HepG2 (cell line): ENCODE results near the gene LDHB. TPM values are rescaled to one million over a fixed set of nuclear protein-coding genes. Genes with fewer than 3 reads are reported as not detected.

Experiments used
- ATAC-seq: fragments of 200-7000 bp; cut with Tn5 transposase; 3 replicates; pipeline ENCODE4 v1.9.1; 2020; ENCODE audit warnings: mild to moderate bottlenecking, moderate library complexity
- BruUV-seq: library from RNA; stranded (reverse); fragments of 400-500 nt; replicated peaks from 2 replicates; lab custom pipeline; 2021; lab: Mats Ljungman, UMichigan
- CTCF ChIA-PET: fragments of 300-600 bp; formaldehyde crosslinking; extraction: SDS; loops from one replicate; lab custom pipeline; 2021; ENCODE audit warnings: low total read pairs, inconsistent platforms, low intra/inter-chr PET ratio; lab: Yijun Ruan, JAX
- POLR2A ChIA-PET: fragments of 350-600 bp; sonication (Branson Sonifier 250); formaldehyde crosslinking; loops from one replicate; lab custom pipeline; 2020; ENCODE audit warnings: antibody characterized with exemption, inconsistent platforms; lab: Yijun Ruan, JAX
- DNase-seq: peaks from one replicate; pipeline ENCODE4 v3.0.0-alpha.2; 2015; ENCODE audit warnings: low spot score
- FAIRE-seq: peaks from 3 replicates; lab custom pipeline; 2011; peaks lifted over from hg19 to GRCh38; lab: Jason Lieb, UNC
- H2AFZ ChIP-seq: one replicate; pipeline ENCODE4 v1.6.1; 2011; ENCODE audit warnings: low read length, inconsistent platforms
- H3K27ac ChIP-seq: fragments of 300-600 bp; 3 replicates; pipeline ENCODE4 v1.8.0; 2011; ENCODE audit warnings: mixed run types, mild to moderate bottlenecking, mixed read lengths, low read length, inconsistent platforms; ENCODE audit not compliant: insufficient read depth; ENCODE audit errors: extremely low read length
- H3K27me3 ChIP-seq, 2 experiments: fragments of 200-600 bp in 1 of 2; 2 replicates in 1 of 2; 3 replicates in 1 of 2; pipeline versions ENCODE4 v1.6.0 to v1.8.0; 2011; ENCODE audit warnings: low read length in 2 of 2, mild to moderate bottlenecking in 2 of 2, moderate library complexity in 2 of 2, inconsistent platforms in 1 of 2; ENCODE audit not compliant: insufficient read depth in 2 of 2, control insufficient read depth in 1 of 2
- H3K36me3 ChIP-seq, 2 experiments: fragments of 200-600 bp in 1 of 2; replicated peaks in 1 of 2; 2 replicates in 1 of 2; 3 replicates in 1 of 2; pipeline versions ENCODE4 v1.5.1 to v1.8.0; 2011; ENCODE audit warnings: low read length in 2 of 2, inconsistent platforms in 1 of 2; ENCODE audit not compliant: insufficient read depth in 2 of 2, control insufficient read depth in 1 of 2
- H3K4me1 ChIP-seq: 2 replicates; pipeline ENCODE4 v1.5.1; 2012; ENCODE audit warnings: low read length, inconsistent platforms; ENCODE audit not compliant: insufficient read depth
- H3K4me2 ChIP-seq: 2 replicates; pipeline ENCODE4 v1.6.0; 2011; ENCODE audit warnings: low read depth, low read length, inconsistent platforms
- H3K4me3 ChIP-seq, 3 experiments: fragments of 200-600 bp in 1 of 3; sonication (generic), shearing (Covaris generic) in 1 of 3; replicated peaks in 1 of 3; 2 replicates each; pipeline ENCODE4 v1.5.1; 2011 to 2016; ENCODE audit warnings: low read length in 3 of 3, inconsistent platforms in 2 of 3, low read depth in 2 of 3, mild to moderate bottlenecking in 2 of 3, control low read depth in 1 of 3, mixed read lengths in 1 of 3; ENCODE audit not compliant: insufficient read depth in 1 of 3
- H3K79me2 ChIP-seq: one replicate; pipeline ENCODE4 v1.6.1; 2011; ENCODE audit warnings: low read length, inconsistent platforms; ENCODE audit not compliant: insufficient read depth
- H3K9ac ChIP-seq: 2 replicates; pipeline ENCODE4 v1.6.0; 2011; ENCODE audit warnings: mild to moderate bottlenecking, low read depth, low read length, inconsistent platforms; ENCODE audit not compliant: insufficient read depth
- H3K9me3 ChIP-seq: 2 replicates; pipeline ENCODE4 v1.5.1; 2012; ENCODE audit warnings: mild to moderate bottlenecking, low read length
- H4K20me1 ChIP-seq: 2 replicates; pipeline ENCODE4 v1.6.0; 2011; ENCODE audit warnings: inconsistent platforms, mild to moderate bottlenecking, low read length, moderate library complexity; ENCODE audit not compliant: insufficient read depth
- CAMTA2 ChIP-seq: sonication (generic); formaldehyde crosslinking; IDR thresholded peaks from 2 replicates; pipeline ENCODE4 v1.4.0; 2020; ENCODE audit warnings: mild to moderate bottlenecking, missing genetic modification reagents, borderline replicate concordance
- CREB1 ChIP-seq, 2 experiments: fragments of 450-650 bp in 1 of 2; IDR thresholded peaks; 2 replicates each; pipeline ENCODE4 v1.6.1; 2016 to 2017; ENCODE audit warnings: control low read depth in 1 of 2, mild to moderate bottlenecking in 1 of 2, missing compliant biosample characterization in 1 of 2, missing genetic modification characterization in 1 of 2
- FOXM1 ChIP-seq: sonication (generic); formaldehyde crosslinking; IDR thresholded peaks from 2 replicates; pipeline ENCODE4 v1.5.0; 2020; ENCODE audit warnings: missing genetic modification reagents
- GATAD2A ChIP-seq: IDR thresholded peaks from 2 replicates; pipeline ENCODE4 v1.6.1; 2016
- MAZ ChIP-seq, 2 experiments: sonication (generic) in 1 of 2; formaldehyde crosslinking in 1 of 2; IDR thresholded peaks; 2 replicates each; pipeline versions ENCODE4 v1.5.0 to v1.6.1; 2012 to 2020; ENCODE audit warnings: low read depth in 2 of 2, mild to moderate bottlenecking in 2 of 2, borderline replicate concordance in 1 of 2, improper control_type of control experiment in 1 of 2, low read length in 1 of 2, missing genetic modification reagents in 1 of 2, moderate library complexity in 1 of 2
- ZBED4 ChIP-seq: sonication (generic); formaldehyde crosslinking; IDR thresholded peaks from 2 replicates; pipeline ENCODE4 v1.4.0; 2020; ENCODE audit warnings: missing genetic modification reagents, borderline replicate concordance
- ZBTB39 ChIP-seq: sonication (generic); formaldehyde crosslinking; IDR thresholded peaks from 2 replicates; pipeline ENCODE4 v1.5.0; 2020; ENCODE audit warnings: missing genetic modification reagents
- WGBS: methylation state at CpG from one replicate; pipeline ENCODE4 v1.1.6; 2017; ENCODE audit warnings: low lambda C conversion rate; 5-methylcytosine and 5-hydroxymethylcytosine counted together
- in situ Hi-C: cut with HindIII; loops from 2 replicates; pipeline ENCODE4 v1.10.0; 2017; ENCODE audit warnings: low pct_unique_long_range_greater_than_20kb; ENCODE audit not compliant: extremely low pct_ligation_motif_present
- intact Hi-C: fragments of 100-400 bp; cut with micrococcal nuclease; formaldehyde crosslinking; loops from one replicate; pipeline ENCODE4 v1.10.0; 2022; ENCODE audit not compliant: unreplicated experiment
- polyA plus RNA-seq, 8 experiments: library from polyadenylated mRNA; depleted of rRNA in 3 of 8; stranded (reverse) in 7 of 8; unstranded in 1 of 8; fragments of >200 nt; fragmentation: Illumina TruSeq in 4 of 8; extraction: Trizol in 4 of 8; gene quantifications; 2 replicates each; pipeline versions ENCODE4 v1.2.1 to v1.2.3, GENCODE V29; 2011 to 2016; ENCODE audit warnings: low read depth in 4 of 8, missing spikeins in 1 of 8, mixed read lengths in 1 of 8; ENCODE audit not compliant: insufficient read depth in 1 of 8
- total RNA-seq, 5 experiments: library from RNA; depleted of rRNA; stranded (reverse); fragments of >200 nt; fragmentation: Illumina TruSeq; extraction: Trizol; gene quantifications; 2 replicates each; pipeline ENCODE4 v1.2.3, GENCODE V29; 2016; ENCODE audit warnings: low read depth in 1 of 5
- TF ChIP-seq, protein P1 (sequence below): sonication (generic); formaldehyde crosslinking; IDR thresholded peaks from 2 replicates; pipeline ENCODE4 v1.5.0; 2020; ENCODE audit warnings: mild to moderate bottlenecking, missing genetic modification reagents

LDHB gene
- total and polyA plus RNA-seq, 2 of the 13 experiments (the other 11 are each of a cell fraction or from before 2014, with no cell fraction given) = 0.08 TPM; not detected in 1

DNA sequence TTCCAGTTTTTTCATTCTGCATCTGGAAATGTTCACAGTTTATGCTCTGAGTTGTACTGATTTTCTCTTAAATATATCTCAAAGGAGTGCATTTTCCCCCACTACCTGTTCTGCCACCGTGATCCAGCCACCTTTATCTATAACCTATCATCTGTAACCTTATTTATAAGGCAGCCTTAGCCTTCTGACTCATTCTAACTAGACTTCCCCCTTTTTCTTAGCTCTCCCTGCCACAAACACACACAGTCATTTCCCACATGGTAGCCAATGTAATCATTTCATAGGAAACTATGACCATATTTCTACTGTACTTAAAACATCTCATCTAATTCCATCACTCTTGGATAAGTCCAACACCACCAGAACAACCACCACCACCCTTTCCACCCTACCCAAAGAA, 42.2 kb downstream of the LDHB start:
- DNase-seq (no peak), FAIRE-seq (no peak), ATAC-seq (no peak)
- H3K4me3 ChIP-seq = no peak overlapping the region
- ChIA-PET POLR2A (no interaction called here), CTCF (no interaction called here)
- H3K27me3 ChIP-seq = no peaks in the 10 kb centered on the region
- H3K4me1 ChIP-seq = no peaks in the 10 kb centered on the region
- no peak overlapping the region for H2AFZ ChIP-seq
- H4K20me1 ChIP-seq = no peaks in the 10 kb centered on the region
- H3K9ac ChIP-seq = no peak overlapping the region
- intact Hi-C loops = no loop called here
- no peak overlapping the region for H3K4me2 ChIP-seq
- H3K79me2 ChIP-seq = no peaks in the 10 kb centered on the region
- no peaks in the 10 kb centered on the region for H3K36me3 ChIP-seq
- 0% methylated on average over 1 of the region's 1 CpG for WGBS
- no peak overlapping the region for H3K27ac ChIP-seq
- in situ Hi-C loops = no loop called here
- no TSS peak for BruUV-seq
- H3K9me3 ChIP-seq = no peaks in the 10 kb centered on the region
- TF ChIP-seq ZBED4 (CRISPR knock-in tag) (no peak), CAMTA2 (CRISPR knock-in tag) (no peak), CREB1 (IDR thresholded peaks at IDR 0.05) (no peak), CREB1 (CRISPR knock-in tag; IDR thresholded peaks at IDR 0.05) (no peak), FOXM1 (CRISPR knock-in tag) (no peak), ZBTB39 (CRISPR knock-in tag) (no peak), MAZ (IDR thresholded peaks at IDR 0.05; ENCODE audit: borderline replicate concordance, low read depth, low read length) (no peak), MAZ (CRISPR knock-in tag; IDR thresholded peaks at IDR 0.05; ENCODE audit: low read depth) (no peak), GATAD2A (no peak)
- TF ChIP-seq, protein P1, sequence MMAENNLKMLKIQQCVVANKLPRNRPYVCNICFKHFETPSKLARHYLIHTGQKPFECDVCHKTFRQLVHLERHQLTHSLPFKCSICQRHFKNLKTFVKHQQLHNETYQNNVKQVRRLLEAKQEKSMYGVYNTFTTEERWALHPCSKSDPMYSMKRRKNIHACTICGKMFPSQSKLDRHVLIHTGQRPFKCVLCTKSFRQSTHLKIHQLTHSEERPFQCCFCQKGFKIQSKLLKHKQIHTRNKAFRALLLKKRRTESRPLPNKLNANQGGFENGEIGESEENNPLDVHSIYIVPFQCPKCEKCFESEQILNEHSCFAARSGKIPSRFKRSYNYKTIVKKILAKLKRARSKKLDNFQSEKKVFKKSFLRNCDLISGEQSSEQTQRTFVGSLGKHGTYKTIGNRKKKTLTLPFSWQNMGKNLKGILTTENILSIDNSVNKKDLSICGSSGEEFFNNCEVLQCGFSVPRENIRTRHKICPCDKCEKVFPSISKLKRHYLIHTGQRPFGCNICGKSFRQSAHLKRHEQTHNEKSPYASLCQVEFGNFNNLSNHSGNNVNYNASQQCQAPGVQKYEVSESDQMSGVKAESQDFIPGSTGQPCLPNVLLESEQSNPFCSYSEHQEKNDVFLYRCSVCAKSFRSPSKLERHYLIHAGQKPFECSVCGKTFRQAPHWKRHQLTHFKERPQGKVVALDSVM = no peak
